NCI-H1105 (cell line): ENCODE results near the gene NHEJ1.
A peak's percentile ranks its signal among the peaks of the same experiment; 100 is the strongest.

Experiments used
- DNase-seq: peaks from one replicate; lab custom pipeline; 2025; lab: John Stamatoyannopoulos, UW

The NHEJ1 gene

DNA sequence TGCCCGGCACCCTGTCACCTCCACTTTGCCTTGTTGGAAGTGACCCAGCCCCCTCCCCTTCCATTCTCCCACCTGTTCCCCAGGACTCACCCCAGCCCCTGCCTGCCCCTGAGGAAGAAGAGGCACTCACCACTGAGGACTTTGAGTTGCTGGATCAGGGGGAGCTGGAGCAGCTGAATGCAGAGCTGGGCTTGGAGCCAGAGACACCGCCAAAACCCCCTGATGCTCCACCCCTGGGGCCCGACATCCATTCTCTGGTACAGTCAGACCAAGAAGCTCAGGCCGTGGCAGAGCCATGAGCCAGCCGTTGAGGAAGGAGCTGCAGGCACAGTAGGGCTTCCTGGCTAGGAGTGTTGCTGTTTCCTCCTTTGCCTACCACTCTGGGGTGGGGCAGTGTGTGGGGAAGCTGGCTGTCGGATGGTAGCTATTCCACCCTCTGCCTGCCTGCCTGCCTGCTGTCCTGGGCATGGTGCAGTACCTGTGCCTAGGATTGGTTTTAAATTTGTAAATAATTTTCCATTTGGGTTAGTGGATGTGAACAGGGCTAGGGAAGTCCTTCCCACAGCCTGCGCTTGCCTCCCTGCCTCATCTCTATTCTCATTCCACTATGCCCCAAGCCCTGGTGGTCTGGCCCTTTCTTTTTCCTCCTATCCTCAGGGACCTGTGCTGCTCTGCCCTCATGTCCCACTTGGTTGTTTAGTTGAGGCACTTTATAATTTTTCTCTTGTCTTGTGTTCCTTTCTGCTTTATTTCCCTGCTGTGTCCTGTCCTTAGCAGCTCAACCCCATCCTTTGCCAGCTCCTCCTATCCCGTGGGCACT, 21.9 kb upstream of the NHEJ1 start:
- no peak for DNase-seq

DNA sequence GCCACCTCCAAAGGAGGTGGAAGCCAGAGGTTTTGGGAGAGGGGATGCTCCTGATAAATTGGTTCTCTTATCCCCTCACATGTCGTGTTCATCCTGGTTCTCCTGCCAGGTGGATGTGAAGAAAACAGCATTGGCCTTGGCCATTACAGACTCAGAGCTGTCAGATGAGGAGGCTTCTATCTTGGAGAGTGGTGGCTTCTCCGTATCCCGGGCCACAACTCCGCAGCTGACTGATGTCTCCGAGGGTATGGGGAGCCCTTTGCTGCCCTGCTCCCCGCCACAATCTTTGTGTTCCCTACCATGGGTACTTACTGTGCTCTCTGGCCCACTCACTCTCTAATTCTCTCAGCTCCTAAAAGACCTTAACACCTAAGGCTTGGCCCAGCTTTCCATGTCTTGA, 20.9 kb upstream of the NHEJ1 start:
- no peak for DNase-seq

DNA sequence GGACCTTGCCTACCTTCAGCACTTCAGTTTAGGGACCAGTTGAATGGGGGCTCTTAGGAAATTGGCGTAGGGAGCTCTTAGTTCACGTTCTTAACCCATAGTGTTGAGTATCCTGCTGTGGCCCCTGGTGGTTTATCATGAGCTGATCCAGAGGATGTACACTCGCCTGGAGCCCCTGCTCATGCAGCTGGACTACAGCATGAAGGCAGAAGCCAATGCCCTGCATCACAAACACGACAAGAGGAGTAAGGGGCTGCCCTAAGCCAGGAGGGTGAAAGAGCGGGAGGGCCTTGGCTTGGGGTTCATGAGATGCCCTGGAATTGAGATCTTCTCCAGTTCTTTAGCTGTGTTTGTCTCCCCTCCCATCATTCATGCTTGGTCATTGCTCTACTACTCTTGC, 20.3 kb upstream of the NHEJ1 start:
- no peak for DNase-seq

DNA sequence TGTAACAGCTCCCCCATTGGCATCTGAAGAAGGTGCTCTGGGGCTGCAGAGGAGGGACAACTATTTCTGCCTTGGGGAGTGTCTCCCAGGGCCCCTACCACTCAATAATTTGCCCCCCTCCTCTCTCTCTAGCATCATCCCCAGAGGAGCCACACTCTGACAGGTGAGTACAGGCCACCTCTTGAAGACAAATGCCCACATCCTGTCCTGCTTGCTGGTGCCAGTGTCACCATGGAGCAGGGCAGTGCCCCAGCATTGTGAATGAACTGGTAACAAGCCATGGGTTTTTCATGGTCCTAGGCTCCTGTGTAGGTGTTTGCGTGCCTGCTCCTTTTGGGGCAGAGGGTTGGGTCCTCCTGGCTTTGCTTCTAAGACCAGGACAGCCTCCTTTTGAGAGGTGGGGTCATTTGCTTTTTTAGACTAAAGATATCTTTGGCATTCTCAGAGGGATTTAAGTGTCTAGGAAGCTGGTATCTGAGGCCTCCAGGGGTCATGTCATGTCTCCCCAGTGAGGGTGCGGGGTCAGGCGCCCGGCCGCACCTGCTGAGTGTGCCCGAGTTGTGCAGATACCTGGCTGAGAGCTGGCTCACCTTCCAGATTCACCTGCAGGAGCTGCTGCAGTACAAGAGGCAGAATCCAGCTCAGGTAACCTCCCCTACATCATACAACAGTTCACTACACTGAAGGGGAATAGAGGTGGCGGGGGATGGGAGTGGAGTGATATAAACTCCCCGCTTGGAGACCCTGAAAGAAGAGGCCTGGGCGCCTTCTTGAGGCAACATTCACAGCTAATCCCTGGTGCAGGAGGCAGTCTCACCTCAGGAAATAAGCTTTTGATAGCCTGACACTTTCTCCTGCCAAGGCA, 19.2 kb upstream of the NHEJ1 start:
- no peak for DNase-seq

DNA sequence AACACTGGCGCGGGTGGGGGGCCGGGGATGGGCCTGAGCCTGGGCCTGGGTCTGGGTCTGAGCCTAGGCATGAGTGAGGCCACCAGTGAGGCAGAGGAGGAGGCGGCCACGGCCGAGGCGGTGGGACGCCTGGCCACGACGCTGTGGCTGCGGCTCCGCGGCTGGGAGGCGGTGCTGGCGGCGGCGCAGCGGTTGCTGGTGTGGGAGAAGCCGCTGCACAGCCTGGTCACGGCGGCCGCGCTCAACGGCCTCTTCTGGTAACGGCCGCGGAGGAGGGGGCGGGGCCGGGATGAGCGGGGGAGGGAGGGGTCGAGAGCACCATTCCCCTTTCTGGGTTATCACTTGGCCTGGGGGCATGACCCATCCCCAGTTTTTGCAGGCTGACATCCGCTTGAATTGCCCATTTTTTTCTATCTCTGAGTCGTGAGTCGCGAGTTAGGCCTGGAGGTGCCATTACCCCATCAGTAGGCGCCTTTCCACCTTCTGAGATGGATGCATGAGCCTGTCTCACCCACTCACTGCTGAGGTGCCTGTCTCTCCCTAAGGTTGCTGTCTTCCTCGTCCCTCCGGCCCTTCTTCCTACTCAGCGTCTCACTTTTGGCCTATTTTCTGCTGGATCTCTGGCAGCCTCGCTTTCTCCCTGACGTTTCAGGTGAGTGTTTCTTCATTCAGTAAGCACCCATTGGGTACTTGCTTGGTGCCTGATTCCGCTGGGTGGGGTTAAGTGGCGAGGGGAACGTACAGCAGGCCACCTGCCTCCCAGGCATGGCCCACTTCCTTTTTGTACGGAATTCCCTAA, 18.0 kb upstream of the NHEJ1 start:
- DNase-seq: no peak

DNA sequence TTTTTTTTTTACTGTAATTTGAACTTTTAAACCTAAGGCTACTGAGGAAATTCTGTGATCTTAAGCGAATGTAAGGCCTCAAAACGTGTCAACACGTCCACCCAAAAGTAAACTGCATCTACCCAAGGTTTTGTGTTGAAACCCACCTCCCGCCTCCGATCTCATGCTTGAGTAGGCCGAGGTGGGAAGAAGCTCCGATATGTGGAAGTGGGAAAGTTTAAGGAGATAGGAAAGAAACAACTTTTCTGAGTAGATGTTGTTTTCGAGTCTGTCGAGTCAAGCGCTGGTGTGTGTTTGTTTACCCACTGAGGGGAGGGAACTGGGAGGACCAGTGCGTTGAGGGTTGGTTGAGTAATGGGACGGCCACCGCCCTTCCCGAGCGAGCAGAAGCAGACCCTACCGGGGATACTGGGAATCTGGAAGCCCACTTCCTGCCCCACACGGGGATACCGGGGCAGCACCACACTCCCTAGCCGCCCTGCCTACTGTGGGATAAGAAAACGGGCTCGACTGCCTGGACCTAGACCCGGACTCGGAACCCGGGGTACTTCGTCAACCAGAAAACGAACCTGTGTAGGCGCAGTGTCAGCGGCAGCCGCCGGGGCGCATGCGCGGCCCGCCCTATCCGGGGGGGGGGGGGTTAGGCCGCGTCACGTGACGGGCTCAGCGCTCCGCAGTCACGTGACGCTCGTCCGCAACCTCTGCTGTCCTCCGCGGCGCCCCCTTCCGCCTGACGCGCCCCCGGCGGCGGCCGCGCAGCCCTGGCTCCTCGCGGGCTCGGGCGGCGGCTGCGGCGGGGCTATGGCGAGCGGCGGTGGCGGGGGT, 17.1 kb upstream of the NHEJ1 start, which contains the start of gene RETREG2:
RETREG2 (plus strand) TSS at position 724 of the 825 bp plus-strand sequence; CDS start at position 802, 78 bp downstream.
- DNase-seq: peak; percentile 73

DNA sequence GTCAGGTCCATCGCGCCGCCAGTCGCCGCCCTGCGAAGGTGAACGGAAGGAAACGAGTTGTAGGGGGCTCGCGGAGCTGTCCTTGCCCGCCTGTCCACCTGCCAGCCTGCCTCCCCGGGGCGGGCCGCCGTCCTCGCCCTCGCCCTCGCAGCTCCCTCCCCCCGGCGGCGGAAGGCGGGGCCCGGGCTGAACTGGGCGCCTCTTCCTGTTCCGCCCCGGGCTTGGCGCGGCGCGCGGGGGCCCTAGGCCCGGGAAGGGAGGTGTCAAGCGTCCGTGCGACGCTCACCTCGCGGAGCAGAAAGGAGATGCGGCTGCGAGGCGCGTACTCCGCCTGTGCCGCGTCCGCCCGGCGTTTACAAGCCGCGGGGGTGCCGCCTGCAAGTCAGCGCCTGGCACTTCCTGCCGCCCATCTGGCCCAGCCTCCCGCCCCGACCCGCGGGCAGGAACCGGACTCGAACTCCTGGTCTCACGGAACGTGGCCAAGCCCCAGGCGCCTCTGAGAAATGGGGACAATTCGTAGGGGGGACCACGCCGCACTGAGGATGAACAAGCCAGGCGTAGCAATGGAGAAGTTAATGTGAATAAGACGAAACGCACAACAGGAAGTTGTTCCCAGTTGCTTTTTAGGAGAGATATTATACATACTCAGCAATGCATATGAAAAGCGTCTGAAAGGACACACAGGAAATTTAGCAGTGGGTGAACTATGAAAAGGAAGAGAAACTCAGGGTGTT, 16.4 kb upstream of the NHEJ1 start, which contains the start of gene CNPPD1:
CNPPD1 (minus strand) TSS at position 108 of the 734 bp plus-strand sequence; CDS start at position 11, 97 bp downstream.
- DNase-seq: peak; percentile 64

DNA sequence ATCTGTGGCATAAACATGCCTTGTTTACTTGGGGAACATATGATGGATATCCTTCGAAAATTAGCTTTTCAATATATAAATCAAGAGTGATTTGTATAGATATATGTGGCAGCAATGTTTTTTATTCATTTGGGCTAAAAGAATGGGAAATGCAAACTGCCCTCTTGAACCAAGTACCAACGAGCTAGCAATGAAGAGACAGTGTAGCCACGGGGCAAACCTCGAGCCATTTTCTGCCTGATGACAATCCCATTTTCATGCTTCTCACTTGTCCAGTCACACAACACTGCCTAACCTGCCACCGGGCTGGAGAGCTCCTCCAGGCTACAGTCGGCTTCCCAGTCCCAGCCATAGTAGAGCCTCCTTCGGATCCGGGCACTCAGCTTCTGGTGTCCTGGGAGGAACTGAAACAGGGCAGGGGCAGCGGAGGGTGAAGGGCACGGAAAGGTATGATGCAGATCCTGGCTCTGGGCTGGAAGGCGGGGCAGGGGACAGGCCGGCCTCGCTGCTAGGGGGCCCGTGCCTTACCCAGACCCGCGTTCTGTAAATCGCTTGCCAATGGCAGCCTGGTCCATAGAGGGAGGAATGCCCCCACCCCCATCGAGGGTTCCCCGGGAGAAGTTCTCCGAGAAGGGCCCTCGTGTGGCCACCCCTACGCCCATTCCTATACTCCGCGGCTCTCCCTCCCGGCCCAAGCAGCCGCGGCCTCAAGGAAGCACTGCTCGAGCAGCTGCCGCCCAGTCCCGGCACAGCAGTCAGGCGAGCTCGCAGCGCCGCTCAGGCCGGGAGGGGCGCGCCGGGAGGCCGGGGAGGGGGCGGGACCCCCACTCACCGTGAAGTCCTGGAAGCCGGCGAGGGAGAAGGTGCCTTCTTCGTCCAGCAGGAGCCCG, 15.6 kb upstream of the NHEJ1 start:
- DNase-seq: peak; percentile 32

DNA sequence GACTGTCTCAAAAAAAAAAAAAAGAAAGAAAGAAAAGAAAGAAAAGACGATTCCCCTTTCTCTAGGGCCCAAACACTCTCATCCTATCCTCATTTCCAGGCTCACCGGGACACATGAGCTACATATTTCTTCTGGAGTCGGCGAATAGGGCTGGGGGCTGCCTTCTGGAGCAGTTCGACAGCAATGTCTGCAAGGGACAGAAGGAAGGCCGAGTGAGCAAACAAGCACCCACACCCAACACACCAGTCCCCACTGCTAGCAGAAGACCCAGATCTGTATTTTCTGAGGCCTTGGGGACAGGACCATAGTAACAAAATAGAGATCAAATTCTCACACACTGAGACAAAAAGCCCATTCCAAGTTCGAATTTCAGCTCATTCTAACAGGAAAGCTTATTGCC, 14.9 kb upstream of the NHEJ1 start:
- no peak for DNase-seq

DNA sequence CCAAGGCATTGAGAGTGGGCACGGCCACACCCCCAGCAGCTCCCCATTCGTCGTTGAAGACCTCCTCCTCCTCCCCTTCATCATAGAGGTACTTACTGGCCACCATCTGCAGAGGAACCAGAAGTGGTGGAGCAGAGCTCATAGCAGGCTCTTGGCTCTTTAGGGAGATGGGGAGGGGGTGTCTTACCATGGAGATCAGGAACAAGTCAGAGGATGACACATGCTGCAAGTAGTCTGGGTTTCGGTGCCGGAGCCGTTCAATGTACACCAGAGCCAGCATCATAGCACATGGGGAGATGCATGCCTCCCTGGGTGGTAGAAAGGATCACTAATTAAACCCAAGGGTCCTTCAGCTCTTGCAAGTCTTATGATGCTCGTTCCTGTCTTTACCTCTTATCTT, 14.2 kb upstream of the NHEJ1 start:
- DNase-seq: no peak

DNA sequence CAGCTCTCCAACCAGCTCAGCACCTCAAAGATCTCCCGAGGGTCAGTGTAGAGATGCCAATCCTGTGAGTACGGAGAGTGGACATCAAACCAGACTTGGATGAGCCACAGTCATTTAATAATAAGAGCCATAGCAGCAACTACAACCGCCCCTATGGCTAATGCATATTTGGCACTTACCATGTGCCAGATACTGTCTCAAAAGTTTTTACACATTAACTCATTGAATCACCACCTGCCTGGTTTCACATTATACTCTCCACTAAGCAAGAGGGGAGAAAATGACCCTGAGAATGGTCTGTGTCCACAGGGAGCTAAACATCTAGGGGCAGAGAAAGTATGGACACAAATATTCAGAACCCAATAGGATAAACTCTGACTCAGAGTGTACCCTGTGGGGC, 13.5 kb upstream of the NHEJ1 start:
- DNase-seq: no peak

DNA sequence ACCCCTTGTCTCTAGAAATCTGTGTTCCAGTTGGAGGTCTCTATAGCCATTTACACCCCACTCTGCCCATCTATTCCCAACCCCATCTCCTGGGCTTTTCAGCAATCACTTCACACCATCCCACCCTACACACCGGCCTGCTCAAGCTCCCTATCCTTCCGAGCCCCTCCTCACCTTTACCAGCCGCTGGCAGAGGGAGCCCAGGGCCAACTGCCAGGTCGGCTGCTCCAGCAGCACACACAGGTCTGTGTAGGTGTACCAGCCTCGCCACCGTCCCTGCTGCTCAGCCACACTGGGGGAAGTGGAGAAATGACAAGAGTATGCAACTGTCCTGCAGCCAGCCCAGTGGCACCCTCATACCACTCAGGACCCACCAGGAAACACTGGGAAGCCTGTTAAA, 12.6 kb upstream of the NHEJ1 start:
- no peak for DNase-seq

DNA sequence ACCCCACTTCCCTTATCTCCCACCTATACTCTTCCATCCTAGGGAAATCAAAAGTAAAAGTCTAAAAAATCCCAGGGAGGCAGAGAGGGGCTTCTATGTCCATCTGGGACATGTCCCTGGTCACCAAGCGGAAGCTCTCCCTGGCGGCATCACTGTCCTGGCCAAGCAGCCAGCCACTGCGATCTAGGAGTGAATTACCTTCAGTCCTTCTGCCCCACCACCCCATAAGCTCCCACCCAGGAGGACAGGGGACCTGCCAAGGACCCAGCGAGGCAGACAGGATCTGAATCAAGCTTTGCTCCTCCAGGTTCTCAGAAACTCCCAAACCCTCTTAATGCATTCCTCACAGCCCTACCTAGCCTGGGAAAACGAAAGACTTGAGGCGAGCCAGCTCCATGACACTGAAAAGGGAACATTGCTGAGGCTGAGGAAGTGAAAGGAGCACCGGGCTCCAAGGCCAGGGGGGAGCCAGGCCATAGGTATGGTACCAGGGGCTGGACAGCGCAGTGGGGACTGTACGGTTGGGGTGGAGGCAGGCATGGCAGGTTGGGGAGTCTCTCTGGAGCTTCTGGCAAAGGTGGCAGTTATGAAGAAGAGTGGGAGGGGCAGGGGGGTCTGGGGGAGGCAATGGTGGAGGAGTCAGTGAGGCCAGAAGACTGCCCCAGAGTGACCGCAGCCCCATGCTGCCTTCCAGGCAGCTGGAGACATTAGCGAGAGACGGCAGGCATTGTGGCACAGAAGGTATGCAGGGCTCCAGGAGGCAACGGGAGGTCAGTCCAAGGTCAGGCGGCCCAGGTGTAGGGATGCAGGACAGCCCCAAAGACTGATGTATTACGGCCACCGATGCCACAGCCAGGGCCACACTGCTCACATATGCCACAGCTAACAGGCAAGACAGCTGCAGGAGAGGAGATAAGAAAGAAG, 11.9 kb upstream of the NHEJ1 start:
- no peak for DNase-seq

DNA sequence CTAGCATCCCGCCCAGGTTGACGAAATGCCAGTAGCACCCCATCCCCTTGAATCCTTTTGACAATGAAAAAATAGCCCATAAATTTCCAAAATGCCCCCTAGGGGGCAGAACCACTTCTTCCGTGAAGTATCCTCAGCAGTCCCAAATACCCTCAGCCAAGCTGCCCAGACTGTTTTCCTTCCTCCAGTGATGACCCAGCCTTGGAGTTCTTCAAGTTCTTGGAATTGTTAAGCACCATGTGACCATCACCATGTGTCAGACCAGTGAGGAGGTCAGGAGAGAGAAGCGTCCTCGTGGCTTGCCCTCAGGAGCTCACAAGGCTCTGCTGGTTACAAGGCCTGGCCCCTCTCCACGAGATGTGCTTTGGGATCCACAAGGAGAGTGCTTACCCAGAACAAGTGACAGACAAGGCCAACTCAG, 10.6 kb upstream of the NHEJ1 start:
- peak; percentile 6 for DNase-seq

DNA sequence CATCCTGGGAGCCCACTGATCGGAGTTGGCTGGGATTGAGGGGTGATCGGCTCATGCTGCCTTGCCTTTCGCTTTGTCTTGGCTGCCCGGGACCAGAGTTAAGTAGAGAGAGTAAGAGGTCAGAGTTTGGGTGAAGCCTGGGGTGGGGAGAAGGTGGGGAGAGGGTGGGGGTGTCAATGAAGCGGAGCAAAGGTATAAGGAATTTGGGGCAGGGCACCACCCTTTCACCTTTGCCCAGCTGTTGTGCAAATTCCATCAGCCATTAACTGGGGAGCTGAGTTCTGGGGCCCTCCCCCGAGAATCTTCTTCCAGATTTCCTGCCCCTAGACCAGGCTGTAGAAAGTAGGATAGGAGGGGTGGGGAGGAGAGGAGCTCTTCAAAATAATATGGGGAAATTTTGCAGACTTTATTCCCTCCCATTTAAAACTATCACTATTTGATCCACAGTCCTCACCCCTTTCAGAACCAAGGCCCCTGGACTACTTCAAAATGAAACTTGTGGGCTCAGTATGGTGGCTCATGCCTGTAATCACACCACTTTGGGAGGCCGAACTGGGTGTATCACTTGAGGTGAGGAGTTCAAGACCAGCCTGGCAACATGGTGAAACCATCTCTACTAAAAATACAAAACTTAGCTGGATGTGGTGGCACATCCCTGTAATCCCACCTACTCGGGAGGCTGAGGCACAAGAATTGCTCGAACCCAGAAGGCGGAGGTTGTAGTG, 9.5 kb upstream of the NHEJ1 start, which contains the start of gene SLC23A3:
SLC23A3 (minus strand) TSS at position 100 of the 725 bp plus-strand sequence; CDS start at position 55, 45 bp downstream.
- no peak for DNase-seq

DNA sequence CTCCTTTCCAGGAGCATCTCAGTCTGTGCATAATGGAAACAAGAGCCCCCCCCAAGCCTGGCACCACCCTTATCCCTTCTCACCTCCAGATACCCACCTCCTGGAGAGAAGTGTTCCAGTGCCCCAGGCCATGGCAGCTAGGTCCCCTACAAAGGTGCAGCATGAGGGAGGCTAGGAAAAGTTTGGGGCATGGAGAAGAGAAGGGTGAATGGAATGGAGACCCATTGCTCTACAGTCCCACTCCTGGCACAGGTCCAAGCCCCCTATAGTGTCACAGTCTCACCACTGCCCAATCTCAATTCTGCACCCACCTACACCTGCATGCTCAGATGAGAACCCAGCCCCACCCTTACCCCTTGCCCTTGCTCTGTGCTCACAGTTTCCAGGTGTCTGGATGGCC, 8.3 kb upstream of the NHEJ1 start:
- no peak for DNase-seq

DNA sequence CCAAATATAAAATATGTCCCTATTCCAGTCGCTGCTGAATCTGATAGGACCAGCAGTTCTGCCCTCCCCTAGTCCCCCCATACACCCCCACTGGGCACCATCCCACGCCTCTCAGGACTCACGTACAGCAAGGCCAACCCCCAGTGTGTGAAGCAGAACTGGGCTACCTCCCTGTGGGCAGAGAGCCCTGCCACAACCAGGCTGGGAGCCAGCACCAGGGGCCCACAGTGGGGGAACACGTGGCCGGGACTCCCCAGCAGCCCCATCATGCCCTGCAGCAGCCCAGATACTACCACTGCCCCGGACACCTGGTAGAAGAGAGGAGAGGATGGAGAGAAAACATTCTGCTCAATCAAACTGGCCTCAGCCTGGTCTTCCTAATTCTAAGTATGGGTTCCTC, 7.9 kb upstream of the NHEJ1 start:
- DNase-seq: no peak

DNA sequence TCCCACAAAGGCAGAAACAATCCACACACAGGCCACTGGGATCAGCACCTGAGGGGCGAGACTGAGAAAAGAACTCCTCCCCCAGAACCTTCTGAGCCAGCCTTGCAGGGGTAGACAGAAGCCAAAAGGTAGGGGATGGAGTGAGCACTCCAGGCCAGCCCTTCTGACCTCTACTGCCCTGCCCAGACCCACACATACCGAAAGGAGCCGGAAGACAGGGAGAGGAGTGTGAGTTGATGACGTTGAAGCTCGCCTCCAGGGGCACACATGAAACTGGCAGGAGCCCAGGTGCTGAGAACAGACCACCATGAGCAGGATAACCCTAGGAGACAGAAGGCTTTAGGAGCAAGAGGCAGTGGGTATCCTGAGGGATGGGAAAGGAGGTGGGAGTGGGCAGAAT, 7.4 kb upstream of the NHEJ1 start:
- no peak for DNase-seq
